Endothelial cell of umbilical vein (primary cell): ENCODE data around the gene ANO1. TPM values are rescaled to one million over a fixed set of nuclear protein-coding genes. Genes with fewer than 3 reads are reported as not detected.

Source experiments
- BruUV-seq: library from RNA; stranded (reverse); fragments of 400-500 nt; replicated peaks from 2 replicates; lab custom pipeline; 2021; lab: Mats Ljungman, UMichigan
- CTCF ChIA-PET: fragments of 300-600, 350-600 bp; sonication (Branson Sonifier 250); formaldehyde crosslinking; loops from one replicate; lab custom pipeline; 2021; ENCODE audit warnings: antibody characterized with exemption, inconsistent platforms; lab: Charles Lee
- POLR2A ChIA-PET: fragments of 300-600, 350-600 bp; sonication (Branson Sonifier 250); formaldehyde crosslinking; loops from one replicate; lab custom pipeline; 2021; ENCODE audit warnings: antibody characterized with exemption, inconsistent platforms; lab: Charles Lee
- DNase-seq: peaks from one replicate; pipeline ENCODE4 v3.0.0-alpha.2; 2011; ENCODE audit warnings: low read depth, low spot score
- FAIRE-seq: peaks from 2 replicates; lab custom pipeline; 2011; peaks lifted over from hg19 to GRCh38; lab: Jason Lieb, UNC
- H2AFZ ChIP-seq: 2 replicates; pipeline ENCODE4 v1.6.0; 2012; ENCODE audit warnings: low read depth, low read length, control low read depth, inconsistent platforms
- H3K27ac ChIP-seq: 2 replicates; pipeline ENCODE4 v1.5.1; 2011; ENCODE audit warnings: low read depth, mild to moderate bottlenecking, control low read depth, low read length, moderate library complexity; ENCODE audit not compliant: insufficient read depth
- H3K27me3 ChIP-seq, 2 experiments: 2 replicates each; pipeline versions ENCODE4 v1.6.0 to v1.6.1; 2011; ENCODE audit warnings: low read length in 2 of 2, mixed read lengths in 1 of 2; ENCODE audit not compliant: control insufficient read depth in 2 of 2, insufficient read depth in 2 of 2
- H3K36me3 ChIP-seq, 2 experiments: 2 replicates in 1 of 2; 3 replicates in 1 of 2; pipeline ENCODE4 v1.5.1; 2011; ENCODE audit warnings: low read length in 2 of 2, mild to moderate bottlenecking in 1 of 2, moderate library complexity in 1 of 2; ENCODE audit not compliant: control insufficient read depth in 2 of 2, insufficient read depth in 2 of 2; ENCODE audit errors: extremely low read depth in 1 of 2
- H3K4me1 ChIP-seq: 3 replicates; pipeline ENCODE4 v1.5.1; 2011; ENCODE audit warnings: mild to moderate bottlenecking, low read length; ENCODE audit not compliant: control insufficient read depth, insufficient read depth; ENCODE audit errors: extremely low read depth
- H3K4me2 ChIP-seq: 2 replicates; pipeline ENCODE4 v1.6.1; 2011; ENCODE audit warnings: low read length, control low read depth, mixed read lengths; ENCODE audit not compliant: insufficient read depth
- H3K4me3 ChIP-seq, 3 experiments: fragments of 200-600 bp in 1 of 3; sonication (generic), shearing (Covaris generic) in 1 of 3; replicated peaks in 1 of 3; 2 replicates each; pipeline ENCODE4 v1.5.1; 2011 to 2016; ENCODE audit warnings: control low read depth in 3 of 3, low read length in 3 of 3, mild to moderate bottlenecking in 2 of 3, inconsistent platforms in 1 of 3, low read depth in 1 of 3, moderate library complexity in 1 of 3; ENCODE audit not compliant: insufficient read depth in 1 of 3
- H3K79me2 ChIP-seq: 2 replicates; pipeline ENCODE4 v1.6.0; 2012; ENCODE audit warnings: low read length, inconsistent platforms; ENCODE audit not compliant: control insufficient read depth, insufficient read depth
- H3K9ac ChIP-seq: replicated peaks from 2 replicates; pipeline ENCODE3; 2011; ENCODE audit warnings: low read length, control low read depth; ENCODE audit not compliant: insufficient read depth; ENCODE audit errors: extremely low read depth
- H3K9me1 ChIP-seq: replicated peaks from 3 replicates; pipeline ENCODE4 v1.6.0; 2011; ENCODE audit warnings: mild to moderate bottlenecking, low read length; ENCODE audit not compliant: control insufficient read depth, insufficient read depth; ENCODE audit errors: extremely low read depth
- H3K9me3 ChIP-seq: replicated peaks from 2 replicates; pipeline ENCODE4 v1.5.1; 2012; ENCODE audit warnings: low read length, inconsistent platforms; ENCODE audit not compliant: control insufficient read depth, insufficient read depth
- H4K20me1 ChIP-seq: replicated peaks from 2 replicates; pipeline ENCODE3; 2011; ENCODE audit warnings: mild to moderate bottlenecking, low read length; ENCODE audit not compliant: control insufficient read depth, insufficient read depth; ENCODE audit errors: extremely low read depth
- EZH2 ChIP-seq: IDR thresholded peaks from 2 replicates; pipeline ENCODE4 v1.6.1; 2012; ENCODE audit warnings: borderline replicate concordance, low read depth, mild to moderate bottlenecking, moderate library complexity, low read length, inconsistent platforms; ENCODE audit not compliant: severe bottlenecking
- FOS ChIP-seq: IDR thresholded peaks from 2 replicates; pipeline ENCODE4 v1.6.1; 2011; ENCODE audit warnings: mild to moderate bottlenecking, low read length, moderate library complexity, borderline replicate concordance; ENCODE audit not compliant: insufficient read depth
- GATA2 ChIP-seq: IDR thresholded peaks from 2 replicates; pipeline ENCODE4 v1.7.0; 2011; ENCODE audit warnings: low read depth, mild to moderate bottlenecking, moderate library complexity, mixed read lengths, low read length; ENCODE audit not compliant: insufficient read length, insufficient read depth
- JUN ChIP-seq: IDR thresholded peaks from 2 replicates; pipeline ENCODE4 v1.6.1; 2011; ENCODE audit warnings: borderline replicate concordance, low read depth; ENCODE audit not compliant: insufficient read length, insufficient read depth
- MYC ChIP-seq: IDR thresholded peaks from one replicate; pipeline ENCODE4 v1.6.1; 2011; ENCODE audit warnings: mild to moderate bottlenecking, low read depth, low read length
- POLR2A ChIP-seq: IDR thresholded peaks from 2 replicates; pipeline ENCODE4 v1.6.1; 2012; ENCODE audit warnings: low read depth, mild to moderate bottlenecking, control low read depth, low read length
- POLR2AphosphoS5 ChIP-seq: IDR thresholded peaks from 2 replicates; pipeline ENCODE4 v1.6.1; 2012; ENCODE audit warnings: low read depth, mild to moderate bottlenecking, control low read depth, low read length, moderate library complexity; ENCODE audit not compliant: insufficient read depth
- dilution Hi-C: fragments of 300-500 bp; cut with MboI; formaldehyde crosslinking; loops from one replicate; pipeline ENCODE4 v1.15.0; 2019; ENCODE audit warnings: low sequenced_read_pairs; ENCODE audit not compliant: extremely low pct_ligation_motif_present
- intact Hi-C: fragments of 100-400 bp; cut with micrococcal nuclease; formaldehyde crosslinking; loops from one replicate; pipeline ENCODE4 v1.10.0; 2022
- polyA plus RNA-seq, 4 experiments: library from polyadenylated mRNA; depleted of rRNA in 3 of 4; stranded (reverse) in 3 of 4; unstranded in 1 of 4; fragments of >200 nt; gene quantifications; 2 replicates each; pipeline versions ENCODE4 v1.2.1 to v1.2.3, GENCODE V29; 2011 to 2012; ENCODE audit warnings: missing spikeins in 1 of 4
- total RNA-seq: library from RNA; stranded (reverse); gene quantifications from 2 replicates; pipeline ENCODE4 v1.2.3, GENCODE V29; 2021
- TF ChIP-seq, protein P1 (sequence below): IDR thresholded peaks from 2 replicates; pipeline ENCODE4 v1.6.1; 2011; ENCODE audit not compliant: insufficient read depth, insufficient read length
- TF ChIP-seq, protein P2 (sequence below), 2 donors: IDR thresholded peaks; 1 replicate in 1 of 2; 2 replicates in 1 of 2; pipeline ENCODE4 v1.5.1; 2011; ENCODE audit warnings: low read length in 2 of 2, mild to moderate bottlenecking in 2 of 2, moderate library complexity in 2 of 2, control low read depth in 1 of 2, inconsistent platforms in 1 of 2, low read depth in 1 of 2; ENCODE audit not compliant: insufficient read depth in 1 of 2; ENCODE audit errors: extremely low read depth in 1 of 2

Gene ANO1
- total and polyA plus RNA-seq, 2 donors (not counting 3 experiments of a cell fraction or from before 2014, with no cell fraction given): 0.03 to 0.40 TPM

DNA sequence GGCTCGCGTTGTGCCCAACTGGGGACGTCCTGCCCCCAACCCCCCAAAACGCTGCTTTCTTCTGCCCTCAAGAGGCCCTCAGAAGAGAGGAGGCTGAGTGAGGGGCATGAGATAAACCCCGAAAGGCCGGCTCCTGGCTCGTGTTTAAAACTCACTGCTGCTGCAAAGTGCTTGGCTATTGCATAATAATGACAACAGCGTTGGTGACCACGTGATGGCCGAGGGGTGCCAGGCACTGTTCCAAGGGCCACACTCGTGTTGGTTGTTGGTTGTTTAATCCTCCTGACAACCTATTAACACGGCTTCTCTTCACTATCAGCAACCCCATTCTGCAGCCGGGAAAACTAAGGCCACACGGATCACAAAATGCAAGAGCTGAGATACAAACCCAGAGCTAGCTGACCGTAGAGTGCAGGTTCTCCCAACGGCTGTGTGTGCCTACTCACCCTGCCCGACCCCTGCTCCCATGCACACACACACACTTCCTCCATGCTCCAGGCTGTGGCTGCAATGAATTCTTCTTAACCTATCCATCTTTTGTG, 51.0 kb downstream of the ANO1 start:
- no TSS peak for BruUV-seq
- intact Hi-C loops: no loop called here
- no peak for FAIRE-seq
- ChIA-PET POLR2A (interaction anchor here (0.6 kb wide), 1 partner anchor 9 kb away, joined by 7 read pairs; no protein-coding TSS in a partner anchor), CTCF (interaction anchor here (1.0 to 1.9 kb wide), 6 partner anchors 12 to 214 kb away, joined by 3 to 7 read pairs (median 4); no protein-coding TSS in a partner anchor)
- Histone ChIP-seq H3K27me3 (no peaks in the 10 kb centered on the region), H3K79me2 (no peaks in the 10 kb centered on the region), H3K9me1 (no peaks in the 10 kb centered on the region), H4K20me1 (no peaks in the 10 kb centered on the region), H3K27ac (no peak overlapping the region), H3K9ac (no peak overlapping the region), H3K36me3 (no peaks in the 10 kb centered on the region), H3K4me1 (peaks cover 12% of the 10 kb centered on the region), H3K4me2 (no peak overlapping the region), H3K4me3 (no peak overlapping the region), H3K9me3 (no peaks in the 10 kb centered on the region), H2AFZ (no peak overlapping the region)
- DNase-seq: no peak
- dilution Hi-C loops: no loop called here
- TF ChIP-seq MYC: no peak
- TF ChIP-seq, protein P1, sequence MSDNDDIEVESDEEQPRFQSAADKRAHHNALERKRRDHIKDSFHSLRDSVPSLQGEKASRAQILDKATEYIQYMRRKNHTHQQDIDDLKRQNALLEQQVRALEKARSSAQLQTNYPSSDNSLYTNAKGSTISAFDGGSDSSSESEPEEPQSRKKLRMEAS: no peak
- TF ChIP-seq, protein P2, sequence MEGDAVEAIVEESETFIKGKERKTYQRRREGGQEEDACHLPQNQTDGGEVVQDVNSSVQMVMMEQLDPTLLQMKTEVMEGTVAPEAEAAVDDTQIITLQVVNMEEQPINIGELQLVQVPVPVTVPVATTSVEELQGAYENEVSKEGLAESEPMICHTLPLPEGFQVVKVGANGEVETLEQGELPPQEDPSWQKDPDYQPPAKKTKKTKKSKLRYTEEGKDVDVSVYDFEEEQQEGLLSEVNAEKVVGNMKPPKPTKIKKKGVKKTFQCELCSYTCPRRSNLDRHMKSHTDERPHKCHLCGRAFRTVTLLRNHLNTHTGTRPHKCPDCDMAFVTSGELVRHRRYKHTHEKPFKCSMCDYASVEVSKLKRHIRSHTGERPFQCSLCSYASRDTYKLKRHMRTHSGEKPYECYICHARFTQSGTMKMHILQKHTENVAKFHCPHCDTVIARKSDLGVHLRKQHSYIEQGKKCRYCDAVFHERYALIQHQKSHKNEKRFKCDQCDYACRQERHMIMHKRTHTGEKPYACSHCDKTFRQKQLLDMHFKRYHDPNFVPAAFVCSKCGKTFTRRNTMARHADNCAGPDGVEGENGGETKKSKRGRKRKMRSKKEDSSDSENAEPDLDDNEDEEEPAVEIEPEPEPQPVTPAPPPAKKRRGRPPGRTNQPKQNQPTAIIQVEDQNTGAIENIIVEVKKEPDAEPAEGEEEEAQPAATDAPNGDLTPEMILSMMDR (IDR thresholded peaks at IDR 0.05; ENCODE audit: extremely low read depth in 1 of 2, insufficient read depth in 1 of 2, low read depth in 1 of 2, low read length in 2 of 2): no peak

DNA sequence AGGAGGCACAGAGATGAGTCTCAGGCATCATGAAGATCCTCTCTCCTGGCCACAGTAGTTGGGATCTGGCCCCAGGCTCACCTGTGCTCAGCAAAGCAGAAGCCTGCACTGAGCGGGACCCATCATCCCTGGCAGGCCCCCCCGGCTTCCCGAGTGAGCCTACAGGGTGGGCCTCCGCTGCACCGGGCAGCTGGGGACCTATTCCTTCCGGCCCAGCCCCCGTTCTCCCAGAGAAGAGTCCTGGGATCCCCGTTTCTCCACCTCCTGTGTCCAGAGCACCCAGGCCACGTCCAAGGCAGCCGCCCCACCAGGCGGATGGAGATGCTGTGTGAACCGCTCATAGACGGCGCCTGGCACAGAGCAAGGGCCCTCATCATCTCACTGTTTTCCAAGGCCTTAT, 52.5 kb downstream of the ANO1 start:
- dilution Hi-C loops: no loop called here
- no peaks in the 10 kb centered on the region for H3K79me2 ChIP-seq
- BruUV-seq: no TSS peak
- H2AFZ ChIP-seq: no peak overlapping the region
- no peak for FAIRE-seq
- no peak overlapping the region for H3K9ac ChIP-seq
- H3K36me3 ChIP-seq: no peaks in the 10 kb centered on the region
- H3K9me3 ChIP-seq: no peaks in the 10 kb centered on the region
- POLR2A ChIA-PET: no interaction called here
- intact Hi-C loops: no loop called here
- TF ChIP-seq POLR2AphosphoS5 (no peak), MYC (no peak), GATA2 (no peak), POLR2A (no peak), JUN (no peak), EZH2 (no peak), FOS (no peak)
- TF ChIP-seq, protein P1: no peak
- TF ChIP-seq, protein P2 (IDR thresholded peaks at IDR 0.05; ENCODE audit: extremely low read depth in 1 of 2, insufficient read depth in 1 of 2, low read depth in 1 of 2, low read length in 2 of 2): no peak
- peaks cover 12% of the 10 kb centered on the region for H3K4me1 ChIP-seq
- CTCF ChIA-PET: no interaction called here
- no peak overlapping the region for H3K4me2 ChIP-seq
- no peaks in the 10 kb centered on the region for H4K20me1 ChIP-seq
- no peaks in the 10 kb centered on the region for H3K27me3 ChIP-seq
- H3K4me3 ChIP-seq: no peak overlapping the region
- no peak for DNase-seq
- H3K27ac ChIP-seq: no peak overlapping the region
- no peaks in the 10 kb centered on the region for H3K9me1 ChIP-seq
